ENCODE results near the gene NHSL1. TPM values are rescaled to one million over a fixed set of nuclear protein-coding genes. Genes with fewer than 3 reads are reported as not detected.

The NHSL1 gene
- total and polyA plus RNA-seq, 4 donors = 6.6 to 33.0 (median 20.7) TPM

GRCh38 chr6:138480279-138480949 lies 18.9 kb downstream of the NHSL1 start:
- H3K27ac ChIP-seq (ENCODE audit: low read depth in 1 of 2, low read length in 2 of 2) = peak overlapping the region; percentile 19 to 41
- DNase-seq (ENCODE audit: low spot score) = no peak

More at GRCh38 chr6:138480279-138480949, 18.9 kb downstream of the NHSL1 start:
- Histone ChIP-seq H3K9ac (ENCODE audit: low read depth in 1 of 2, low read length in 2 of 2) (no peak overlapping the region), H3K9me3 (ENCODE audit: control insufficient read depth in 4 of 4, low read length in 3 of 4) (no peaks in the 10 kb centered on the region), H3K4me1 (ENCODE audit: control insufficient read depth in 4 of 4, insufficient read depth in 4 of 4, low read length in 3 of 4) (peaks cover 5 to 38% (median 19%) of the 10 kb centered on the region in 4 donors), H3K27me3 (ENCODE audit: control insufficient read depth in 4 of 4, insufficient read depth in 4 of 4, low read length in 3 of 4) (no peaks in the 10 kb centered on the region), H3K36me3 (ENCODE audit: control insufficient read depth in 4 of 4, insufficient read depth in 3 of 4, low read depth in 1 of 4, low read length in 3 of 4) (peaks cover 0 to 3% (median under 1%) of the 10 kb centered on the region in 4 donors), H3K4me3 (ENCODE audit: low read depth in 1 of 3, low read length in 3 of 3) (no peak overlapping the region)
- 76% methylated on average over 6 of the region's 6 CpGs for WGBS
- TF ChIP-seq RAD21 (IDR thresholded peaks at IDR 0.05) = no peak
- TF ChIP-seq SP1 (IDR thresholded peaks at IDR 0.05) = no peak
- TF ChIP-seq, protein P1, sequence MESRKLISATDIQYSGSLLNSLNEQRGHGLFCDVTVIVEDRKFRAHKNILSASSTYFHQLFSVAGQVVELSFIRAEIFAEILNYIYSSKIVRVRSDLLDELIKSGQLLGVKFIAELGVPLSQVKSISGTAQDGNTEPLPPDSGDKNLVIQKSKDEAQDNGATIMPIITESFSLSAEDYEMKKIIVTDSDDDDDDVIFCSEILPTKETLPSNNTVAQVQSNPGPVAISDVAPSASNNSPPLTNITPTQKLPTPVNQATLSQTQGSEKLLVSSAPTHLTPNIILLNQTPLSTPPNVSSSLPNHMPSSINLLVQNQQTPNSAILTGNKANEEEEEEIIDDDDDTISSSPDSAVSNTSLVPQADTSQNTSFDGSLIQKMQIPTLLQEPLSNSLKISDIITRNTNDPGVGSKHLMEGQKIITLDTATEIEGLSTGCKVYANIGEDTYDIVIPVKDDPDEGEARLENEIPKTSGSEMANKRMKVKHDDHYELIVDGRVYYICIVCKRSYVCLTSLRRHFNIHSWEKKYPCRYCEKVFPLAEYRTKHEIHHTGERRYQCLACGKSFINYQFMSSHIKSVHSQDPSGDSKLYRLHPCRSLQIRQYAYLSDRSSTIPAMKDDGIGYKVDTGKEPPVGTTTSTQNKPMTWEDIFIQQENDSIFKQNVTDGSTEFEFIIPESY (IDR thresholded peaks at IDR 0.05) = no peak
- no peak for TF ChIP-seq ATF3 (IDR thresholded peaks at IDR 0.05)
- no peak for TF ChIP-seq NR2F2 (IDR thresholded peaks at IDR 0.05)
- TF ChIP-seq HNF4A (conservative IDR thresholded peaks at IDR 0.05) = peak in 1 of 2 donors; percentile 17
- no peak for TF ChIP-seq YY1 (IDR thresholded peaks at IDR 0.05)
- TF ChIP-seq, protein P2, sequence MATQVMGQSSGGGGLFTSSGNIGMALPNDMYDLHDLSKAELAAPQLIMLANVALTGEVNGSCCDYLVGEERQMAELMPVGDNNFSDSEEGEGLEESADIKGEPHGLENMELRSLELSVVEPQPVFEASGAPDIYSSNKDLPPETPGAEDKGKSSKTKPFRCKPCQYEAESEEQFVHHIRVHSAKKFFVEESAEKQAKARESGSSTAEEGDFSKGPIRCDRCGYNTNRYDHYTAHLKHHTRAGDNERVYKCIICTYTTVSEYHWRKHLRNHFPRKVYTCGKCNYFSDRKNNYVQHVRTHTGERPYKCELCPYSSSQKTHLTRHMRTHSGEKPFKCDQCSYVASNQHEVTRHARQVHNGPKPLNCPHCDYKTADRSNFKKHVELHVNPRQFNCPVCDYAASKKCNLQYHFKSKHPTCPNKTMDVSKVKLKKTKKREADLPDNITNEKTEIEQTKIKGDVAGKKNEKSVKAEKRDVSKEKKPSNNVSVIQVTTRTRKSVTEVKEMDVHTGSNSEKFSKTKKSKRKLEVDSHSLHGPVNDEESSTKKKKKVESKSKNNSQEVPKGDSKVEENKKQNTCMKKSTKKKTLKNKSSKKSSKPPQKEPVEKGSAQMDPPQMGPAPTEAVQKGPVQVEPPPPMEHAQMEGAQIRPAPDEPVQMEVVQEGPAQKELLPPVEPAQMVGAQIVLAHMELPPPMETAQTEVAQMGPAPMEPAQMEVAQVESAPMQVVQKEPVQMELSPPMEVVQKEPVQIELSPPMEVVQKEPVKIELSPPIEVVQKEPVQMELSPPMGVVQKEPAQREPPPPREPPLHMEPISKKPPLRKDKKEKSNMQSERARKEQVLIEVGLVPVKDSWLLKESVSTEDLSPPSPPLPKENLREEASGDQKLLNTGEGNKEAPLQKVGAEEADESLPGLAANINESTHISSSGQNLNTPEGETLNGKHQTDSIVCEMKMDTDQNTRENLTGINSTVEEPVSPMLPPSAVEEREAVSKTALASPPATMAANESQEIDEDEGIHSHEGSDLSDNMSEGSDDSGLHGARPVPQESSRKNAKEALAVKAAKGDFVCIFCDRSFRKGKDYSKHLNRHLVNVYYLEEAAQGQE (IDR thresholded peaks at IDR 0.05) = no peak
- TF ChIP-seq, protein P3, sequence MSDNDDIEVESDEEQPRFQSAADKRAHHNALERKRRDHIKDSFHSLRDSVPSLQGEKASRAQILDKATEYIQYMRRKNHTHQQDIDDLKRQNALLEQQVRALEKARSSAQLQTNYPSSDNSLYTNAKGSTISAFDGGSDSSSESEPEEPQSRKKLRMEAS (IDR thresholded peaks at IDR 0.05) = no peak
- TF ChIP-seq FOXA2 (IDR thresholded peaks at IDR 0.05) = no peak
- no peak for TF ChIP-seq JUND (IDR thresholded peaks at IDR 0.05)
- TF ChIP-seq RXRA (IDR thresholded peaks at IDR 0.05) = peak in 1 of 2 donors; percentile 15
- TF ChIP-seq HNF4G (IDR thresholded peaks at IDR 0.05) = no peak
- TF ChIP-seq, protein P4, sequence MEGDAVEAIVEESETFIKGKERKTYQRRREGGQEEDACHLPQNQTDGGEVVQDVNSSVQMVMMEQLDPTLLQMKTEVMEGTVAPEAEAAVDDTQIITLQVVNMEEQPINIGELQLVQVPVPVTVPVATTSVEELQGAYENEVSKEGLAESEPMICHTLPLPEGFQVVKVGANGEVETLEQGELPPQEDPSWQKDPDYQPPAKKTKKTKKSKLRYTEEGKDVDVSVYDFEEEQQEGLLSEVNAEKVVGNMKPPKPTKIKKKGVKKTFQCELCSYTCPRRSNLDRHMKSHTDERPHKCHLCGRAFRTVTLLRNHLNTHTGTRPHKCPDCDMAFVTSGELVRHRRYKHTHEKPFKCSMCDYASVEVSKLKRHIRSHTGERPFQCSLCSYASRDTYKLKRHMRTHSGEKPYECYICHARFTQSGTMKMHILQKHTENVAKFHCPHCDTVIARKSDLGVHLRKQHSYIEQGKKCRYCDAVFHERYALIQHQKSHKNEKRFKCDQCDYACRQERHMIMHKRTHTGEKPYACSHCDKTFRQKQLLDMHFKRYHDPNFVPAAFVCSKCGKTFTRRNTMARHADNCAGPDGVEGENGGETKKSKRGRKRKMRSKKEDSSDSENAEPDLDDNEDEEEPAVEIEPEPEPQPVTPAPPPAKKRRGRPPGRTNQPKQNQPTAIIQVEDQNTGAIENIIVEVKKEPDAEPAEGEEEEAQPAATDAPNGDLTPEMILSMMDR (IDR thresholded peaks at IDR 0.05; ENCODE audit: low read depth, low read length, missing input control) = no peak
- TF ChIP-seq TAF1 (conservative IDR thresholded peaks at IDR 0.05) = no peak

Measured in liver (tissue), 9 donors.